Mesenchymal stem cell (in vitro differentiated cells and primary cell): ENCODE data around the gene DHX40.

Experiments used
- DNase-seq: peaks from one replicate; pipeline ENCODE4 v3.0.0-alpha.2; 2013
- H2AFZ ChIP-seq: one replicate; pipeline ENCODE4 v1.6.1; 2013; ENCODE audit warnings: low read depth, mild to moderate bottlenecking, control low read depth, inconsistent platforms, low read length, moderate library complexity
- H2AK5ac ChIP-seq: 2 replicates; pipeline ENCODE4 v1.6.1; 2013; ENCODE audit warnings: low read length, moderate library complexity, mild to moderate bottlenecking, inconsistent platforms; ENCODE audit not compliant: severe bottlenecking
- H2BK120ac ChIP-seq: one replicate; pipeline ENCODE4 v1.6.1; 2013; ENCODE audit warnings: low read depth, mild to moderate bottlenecking, inconsistent platforms, low read length, moderate library complexity
- H2BK12ac ChIP-seq, 2 experiments: one replicate each; pipeline ENCODE4 v1.6.1; 2013; ENCODE audit warnings: inconsistent platforms in 2 of 2, low read length in 2 of 2, mild to moderate bottlenecking in 2 of 2, moderate library complexity in 2 of 2, control low read depth in 1 of 2
- H2BK15ac ChIP-seq: one replicate; pipeline ENCODE4 v1.6.1; 2013; ENCODE audit warnings: mild to moderate bottlenecking, low read depth, inconsistent platforms; ENCODE audit not compliant: poor library complexity, severe bottlenecking
- H2BK5ac ChIP-seq: 2 replicates; pipeline ENCODE4 v1.6.1; 2013; ENCODE audit warnings: low read depth, mild to moderate bottlenecking, low read length, control low read depth, inconsistent platforms; ENCODE audit not compliant: poor library complexity, severe bottlenecking
- H3K14ac ChIP-seq, 2 experiments: one replicate each; pipeline ENCODE4 v1.6.1; 2013; ENCODE audit warnings: inconsistent platforms in 2 of 2, low read length in 2 of 2, control low read depth in 1 of 2, mild to moderate bottlenecking in 1 of 2, moderate library complexity in 1 of 2
- H3K18ac ChIP-seq, 2 experiments: one replicate each; pipeline ENCODE4 v1.6.1; 2013; ENCODE audit warnings: inconsistent platforms in 2 of 2, low read length in 2 of 2, control low read depth in 1 of 2, low read depth in 1 of 2, mild to moderate bottlenecking in 1 of 2
- H3K23ac ChIP-seq, 2 experiments: one replicate each; pipeline ENCODE4 v1.6.1; 2013; ENCODE audit warnings: inconsistent platforms in 2 of 2, low read length in 2 of 2, mild to moderate bottlenecking in 2 of 2, moderate library complexity in 2 of 2, control low read depth in 1 of 2
- H3K27ac ChIP-seq: 2 replicates; pipeline ENCODE4 v1.5.1; 2013; ENCODE audit warnings: mild to moderate bottlenecking, moderate library complexity, low read length, control low read depth, inconsistent platforms; ENCODE audit not compliant: poor library complexity, severe bottlenecking
- H3K27me3 ChIP-seq, 2 experiments: 2 replicates each; pipeline versions ENCODE4 v1.6.1 to v1.7.0; 2013; ENCODE audit warnings: low read length in 2 of 2, mild to moderate bottlenecking in 2 of 2, moderate library complexity in 2 of 2, control low read depth in 1 of 2, inconsistent platforms in 1 of 2; ENCODE audit not compliant: control insufficient read depth in 1 of 2, insufficient read depth in 1 of 2
- H3K36me3 ChIP-seq, 2 experiments: 2 replicates each; pipeline versions ENCODE4 v1.6.1 to v1.7.0; 2013; ENCODE audit warnings: low read length in 2 of 2, control low read depth in 1 of 2, inconsistent platforms in 1 of 2, low read depth in 1 of 2, mild to moderate bottlenecking in 1 of 2; ENCODE audit not compliant: insufficient read depth in 2 of 2, control insufficient read depth in 1 of 2
- H3K4ac ChIP-seq, 2 experiments: one replicate each; pipeline ENCODE4 v1.6.1; 2013; ENCODE audit warnings: inconsistent platforms in 2 of 2, low read length in 2 of 2, mild to moderate bottlenecking in 2 of 2, moderate library complexity in 2 of 2, control low read depth in 1 of 2, low read depth in 1 of 2
- H3K4me1 ChIP-seq: 2 replicates; pipeline ENCODE4 v1.6.1; 2013; ENCODE audit warnings: low read depth, low read length, control low read depth; ENCODE audit not compliant: control insufficient read depth, insufficient read depth
- H3K4me2 ChIP-seq: 2 replicates; pipeline ENCODE4 v1.6.1; 2013; ENCODE audit warnings: low read length, mild to moderate bottlenecking, inconsistent platforms; ENCODE audit not compliant: poor library complexity, severe bottlenecking
- H3K4me3 ChIP-seq, 2 experiments: 2 replicates each; pipeline versions ENCODE4 v1.5.1 to v1.7.0; 2013; ENCODE audit warnings: low read length in 2 of 2, mild to moderate bottlenecking in 2 of 2, control low read depth in 1 of 2, low read depth in 1 of 2; ENCODE audit not compliant: insufficient read depth in 1 of 2
- H3K79me1 ChIP-seq: replicated peaks from 2 replicates; pipeline ENCODE4 v1.6.1; 2013; ENCODE audit warnings: mild to moderate bottlenecking, control low read depth, low read length, inconsistent platforms; ENCODE audit not compliant: poor library complexity, severe bottlenecking
- H3K9ac ChIP-seq: 2 replicates; pipeline ENCODE4 v1.7.0; 2013; ENCODE audit warnings: mild to moderate bottlenecking, low read length, moderate library complexity
- H3K9me3 ChIP-seq: 2 replicates; pipeline ENCODE4 v1.7.0; 2013; ENCODE audit warnings: mild to moderate bottlenecking, low read length; ENCODE audit not compliant: control insufficient read depth
- H4K8ac ChIP-seq: one replicate; pipeline ENCODE4 v1.6.1; 2013; ENCODE audit warnings: inconsistent platforms, mild to moderate bottlenecking, low read length, moderate library complexity
- H4K91ac ChIP-seq: one replicate; pipeline ENCODE4 v1.6.1; 2013; ENCODE audit warnings: mild to moderate bottlenecking, low read length, inconsistent platforms
- WGBS: methylation state at CpG from one replicate; pipeline ENCODE4 v1.1.7; 2013; ENCODE audit warnings: mixed read lengths; 5-methylcytosine and 5-hydroxymethylcytosine counted together

Gene DHX40

DNA sequence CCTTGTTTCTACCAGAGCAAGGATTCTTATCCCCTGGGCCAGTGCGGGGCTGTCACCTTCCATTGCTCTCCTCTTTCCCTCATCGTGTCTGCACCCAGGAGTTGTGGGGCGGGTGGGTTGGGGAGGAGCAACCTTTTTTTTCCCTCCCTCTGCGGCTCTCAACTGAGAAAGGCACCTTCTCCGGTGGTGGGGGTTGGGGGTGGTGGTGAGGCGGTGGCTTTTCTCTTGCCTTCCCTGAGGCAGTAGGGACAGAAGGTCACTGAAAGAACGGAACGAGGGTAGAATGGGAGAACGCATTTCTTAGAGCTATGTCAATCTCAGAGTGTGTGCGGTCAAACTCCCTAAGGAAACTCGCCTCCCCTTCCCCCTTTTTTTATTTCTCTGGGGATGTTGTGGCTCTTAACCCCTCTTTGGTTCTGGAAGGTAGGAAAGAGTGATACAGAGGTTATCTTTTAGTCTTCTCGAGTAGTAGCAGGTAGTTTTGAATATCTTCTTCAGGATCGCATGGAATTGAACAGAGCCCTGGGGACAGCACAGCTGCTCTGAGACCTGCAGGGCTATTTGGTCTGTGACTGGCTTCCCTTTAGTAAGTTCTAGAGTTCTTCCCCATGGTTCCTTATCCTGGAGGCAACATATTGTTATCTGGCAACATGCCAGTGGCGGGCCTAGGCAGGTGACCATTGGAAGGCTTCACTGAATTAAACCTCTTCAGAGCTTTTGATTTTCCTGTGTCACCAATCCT is 55.3 kb downstream of the DHX40 start:
- Histone ChIP-seq H2AFZ (no peak overlapping the region), H3K4me2 (peak overlapping the region; percentile 76), H4K91ac (no peak overlapping the region), H3K4me1 (peaks cover 5% of the 10 kb centered on the region), H2BK15ac (peak overlapping the region; percentile 48), H3K9me3 (no peaks in the 10 kb centered on the region), H2BK120ac (peak overlapping the region; percentile 99), H3K4ac (peak overlapping the region in 1 of 2 experiments; percentile 100), H3K9ac (peak overlapping the region; percentile 100), H3K23ac (peak overlapping the region in 1 of 2 experiments; percentile 20), H4K8ac (no peak overlapping the region), H2AK5ac (peak overlapping the region; percentile 79), H3K36me3 (peaks cover 0 to 21% of the 10 kb centered on the region in 2 experiments), H2BK5ac (peak overlapping the region; percentile 94), H3K27me3 (no peaks in the 10 kb centered on the region), H3K4me3 (peak overlapping the region; percentile 97 to 98), H3K27ac (peak overlapping the region; percentile 99), H2BK12ac (no peak overlapping the region), H3K79me1 (no peaks in the 10 kb centered on the region), H3K14ac (peak overlapping the region in 1 of 2 experiments; percentile 98), H3K18ac (peak overlapping the region; percentile 96 to 97)
- DNase-seq = peak; percentile 54
- 10% methylated on average over 3 of the region's 14 CpGs for WGBS

DNA sequence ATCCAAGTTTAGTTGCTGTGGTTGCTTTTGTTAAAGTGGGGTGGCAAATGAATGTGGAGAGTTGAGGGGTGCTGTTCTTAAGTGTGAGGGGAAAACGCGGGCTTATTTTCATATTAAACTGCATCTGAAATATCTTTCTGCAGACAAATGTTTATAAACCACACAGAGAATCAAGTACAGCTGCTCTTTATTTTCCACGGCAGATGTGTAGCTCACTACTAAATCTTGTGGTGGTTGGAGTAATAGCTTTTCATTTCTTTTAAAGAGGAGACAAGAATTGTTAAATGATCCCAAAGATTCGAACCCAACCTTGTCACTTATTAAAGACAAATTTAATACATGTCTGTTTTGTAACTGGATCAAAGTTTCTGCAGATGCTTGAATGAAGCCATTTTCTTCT is 56.4 kb downstream of the DHX40 start:
- H3K18ac ChIP-seq = no peak overlapping the region
- H2BK12ac ChIP-seq = no peak overlapping the region
- H3K23ac ChIP-seq = no peak overlapping the region
- no peak overlapping the region for H3K14ac ChIP-seq
- no peak overlapping the region for H4K8ac ChIP-seq
- no peak overlapping the region for H3K27ac ChIP-seq
- peak overlapping the region; percentile 44 for H3K4me2 ChIP-seq
- H3K4me1 ChIP-seq = peaks cover 6% of the 10 kb centered on the region
- DNase-seq = no peak
- H3K4ac ChIP-seq = no peak overlapping the region
- H3K27me3 ChIP-seq = no peaks in the 10 kb centered on the region
- H2BK120ac ChIP-seq = no peak overlapping the region
- H4K91ac ChIP-seq = no peak overlapping the region
- no CpG with 5 or more reads among the region's 4 CpGs for WGBS
- no peaks in the 10 kb centered on the region for H3K9me3 ChIP-seq
- peak overlapping the region; percentile 100 for H3K9ac ChIP-seq
- no peak overlapping the region for H2AK5ac ChIP-seq
- no peak overlapping the region for H2BK15ac ChIP-seq
- H3K36me3 ChIP-seq = peaks cover 0 to 30% of the 10 kb centered on the region in 2 experiments
- peak overlapping the region in 1 of 2 experiments; percentile 97 for H3K4me3 ChIP-seq
- no peaks in the 10 kb centered on the region for H3K79me1 ChIP-seq
- no peak overlapping the region for H2BK5ac ChIP-seq
- no peak overlapping the region for H2AFZ ChIP-seq

DNA sequence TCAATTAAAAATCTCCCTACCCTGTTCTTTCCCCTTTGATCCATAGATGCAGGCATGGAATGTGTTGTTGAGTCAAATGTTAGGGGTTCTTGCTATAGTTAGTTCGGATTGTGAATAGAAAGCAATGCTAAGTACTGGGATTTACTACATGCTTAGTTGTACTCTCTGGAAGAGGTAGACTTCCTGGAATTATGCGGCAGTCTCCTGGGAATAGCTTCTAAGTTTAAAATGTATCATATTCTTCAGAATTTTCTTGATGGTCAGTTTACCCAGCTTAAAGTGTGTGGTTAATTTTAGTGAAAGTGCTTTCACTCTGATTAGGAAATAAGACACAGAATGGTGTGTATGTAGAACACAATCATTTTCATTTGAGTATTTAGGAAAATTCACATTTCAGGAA is 57.7 kb downstream of the DHX40 start:
- no peak overlapping the region for H2AK5ac ChIP-seq
- no peak overlapping the region for H4K91ac ChIP-seq
- no peak overlapping the region for H4K8ac ChIP-seq
- H3K18ac ChIP-seq = no peak overlapping the region
- no peak overlapping the region for H3K27ac ChIP-seq
- peaks cover 0 to 33% of the 10 kb centered on the region in 2 experiments for H3K36me3 ChIP-seq
- H3K14ac ChIP-seq = no peak overlapping the region
- H2BK12ac ChIP-seq = no peak overlapping the region
- no peak overlapping the region for H3K4ac ChIP-seq
- H2BK120ac ChIP-seq = no peak overlapping the region
- no peaks in the 10 kb centered on the region for H3K27me3 ChIP-seq
- 88% methylated on average over 2 of the region's 2 CpGs for WGBS
- H3K79me1 ChIP-seq = no peaks in the 10 kb centered on the region
- peak overlapping the region; percentile 100 for H3K9ac ChIP-seq
- no peak overlapping the region for H2AFZ ChIP-seq
- no peaks in the 10 kb centered on the region for H3K9me3 ChIP-seq
- H3K23ac ChIP-seq = no peak overlapping the region
- peak overlapping the region; percentile 63 for H3K4me2 ChIP-seq
- H2BK15ac ChIP-seq = no peak overlapping the region
- H3K4me3 ChIP-seq = peak overlapping the region in 1 of 2 experiments; percentile 97
- peaks cover 7% of the 10 kb centered on the region for H3K4me1 ChIP-seq
- DNase-seq = no peak
- no peak overlapping the region for H2BK5ac ChIP-seq

DNA sequence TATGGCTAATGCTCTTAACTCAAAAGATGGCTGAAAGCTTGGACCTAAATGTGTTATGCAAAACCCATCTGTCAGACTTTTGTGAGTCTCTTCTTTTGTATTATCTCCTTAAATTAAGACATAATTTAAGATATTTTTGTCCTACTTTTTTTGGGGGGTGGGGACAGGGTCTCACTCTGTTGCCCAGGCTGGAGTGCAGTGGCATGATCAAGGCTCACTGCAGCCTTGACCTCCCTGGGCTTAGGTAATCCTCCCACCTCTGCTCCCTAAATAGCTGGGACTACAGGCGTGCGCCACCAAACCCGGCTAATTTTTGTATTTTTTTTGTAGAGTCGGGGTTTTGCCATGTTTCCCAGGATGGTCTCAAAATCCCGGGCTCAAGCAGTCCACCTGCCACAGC is 61.3 kb downstream of the DHX40 start:
- Histone ChIP-seq H3K79me1 (no peaks in the 10 kb centered on the region), H3K23ac (no peak overlapping the region), H2BK15ac (no peak overlapping the region), H3K4me1 (peaks cover 9% of the 10 kb centered on the region), H2BK120ac (no peak overlapping the region), H3K14ac (no peak overlapping the region), H3K9me3 (no peaks in the 10 kb centered on the region), H3K18ac (no peak overlapping the region), H4K91ac (no peak overlapping the region), H3K4me3 (no peak overlapping the region), H2BK12ac (no peak overlapping the region), H2BK5ac (no peak overlapping the region), H3K4ac (no peak overlapping the region), H2AK5ac (no peak overlapping the region), H3K9ac (no peak overlapping the region), H2AFZ (no peak overlapping the region), H3K4me2 (no peak overlapping the region), H4K8ac (no peak overlapping the region), H3K36me3 (peaks cover 7 to 56% of the 10 kb centered on the region in 2 experiments), H3K27ac (no peak overlapping the region), H3K27me3 (no peaks in the 10 kb centered on the region)
- 98% methylated on average over 5 of the region's 5 CpGs for WGBS
- no peak for DNase-seq
